Thoracic aorta (tissue), 2 donors: ENCODE results near the gene NR5A1. TPM values are rescaled to one million over a fixed set of nuclear protein-coding genes. Genes with fewer than 3 reads are reported as not detected.

ENCODE experiments used
- ATAC-seq: fragments of 150-250 bp; one replicate; pipeline ENCODE4 v1.8.0; 2017; ENCODE audit warnings: low read depth; ENCODE audit not compliant: insufficient number of reproducible peaks, low FRiP score
- DNase-seq: peaks from one replicate; pipeline ENCODE4 v3.0.0-alpha.2; 2020; ENCODE audit warnings: low spot score
- H3K27ac ChIP-seq, 2 donors: fragments of 200-600 bp; sonication (generic); 1 replicate in 1 of 2; 2 replicates in 1 of 2; pipeline ENCODE4 v1.5.1; 2016; ENCODE audit warnings: mild to moderate bottlenecking in 2 of 2, moderate library complexity in 2 of 2
- H3K27me3 ChIP-seq: fragments of 200-600 bp; sonication (generic); replicated peaks from 2 replicates; pipeline ENCODE4 v1.6.0; 2016; ENCODE audit warnings: mild to moderate bottlenecking; ENCODE audit not compliant: insufficient read depth
- H3K36me3 ChIP-seq: fragments of 200-600 bp; sonication (generic); one replicate; pipeline ENCODE4 v1.5.1; 2016
- H3K4me1 ChIP-seq, 2 donors: fragments of 200-600 bp; sonication (generic); 1 replicate in 1 of 2; 2 replicates in 1 of 2; pipeline versions ENCODE4 v1.5.1 to v1.6.0; 2016; ENCODE audit warnings: low read depth in 2 of 2, mild to moderate bottlenecking in 1 of 2; ENCODE audit not compliant: control insufficient read depth in 1 of 2
- H3K4me3 ChIP-seq: fragments of 200-600 bp; sonication (generic); 2 replicates; pipeline ENCODE4 v1.5.1; 2016; ENCODE audit warnings: mild to moderate bottlenecking
- H3K9me3 ChIP-seq: fragments of 200-600 bp; sonication (generic); 2 replicates; pipeline ENCODE4 v1.5.1; 2016
- total RNA-seq, 2 donors: library from RNA; depleted of rRNA; stranded (reverse); fragments of >200 nt; gene quantifications; one replicate each; pipeline versions ENCODE4 v1.1.0 to v1.2.3, GENCODE V29; 2016
- TF ChIP-seq, protein P1 (sequence below): fragments of 200-600 bp; sonication (generic); IDR thresholded peaks from one replicate; pipeline ENCODE4 v1.5.1; 2019; ENCODE audit warnings: antibody characterized with exemption

NR5A1 gene
- total RNA-seq, 2 donors from 2014 or later: not detected

DNA sequence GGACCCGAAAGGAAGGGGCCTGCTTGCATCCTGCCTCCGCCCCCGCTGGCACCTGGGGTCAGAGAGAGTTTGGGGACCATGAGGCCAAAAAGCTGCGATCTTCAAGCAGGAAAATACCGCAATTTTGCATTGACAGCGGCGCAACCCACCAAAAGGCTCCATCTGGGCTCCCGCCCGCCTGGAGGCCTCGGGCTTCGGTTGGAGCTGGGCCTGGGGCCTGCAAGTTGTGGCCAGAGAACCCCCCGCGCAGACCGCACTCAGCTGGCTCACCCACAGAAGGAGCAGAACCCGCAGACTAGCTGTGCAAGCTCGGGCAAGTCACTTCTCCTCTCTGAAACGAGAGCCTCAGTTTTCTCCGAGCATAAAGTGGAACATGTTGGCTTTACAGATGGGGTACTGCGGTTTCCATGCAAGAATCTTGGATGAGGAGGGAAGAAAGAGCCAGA lies 1.3 kb downstream of the NR5A1 start:
- H3K36me3 ChIP-seq: no peaks in the 10 kb centered on the region
- H3K9me3 ChIP-seq: no peaks in the 10 kb centered on the region
- TF ChIP-seq, protein P1, sequence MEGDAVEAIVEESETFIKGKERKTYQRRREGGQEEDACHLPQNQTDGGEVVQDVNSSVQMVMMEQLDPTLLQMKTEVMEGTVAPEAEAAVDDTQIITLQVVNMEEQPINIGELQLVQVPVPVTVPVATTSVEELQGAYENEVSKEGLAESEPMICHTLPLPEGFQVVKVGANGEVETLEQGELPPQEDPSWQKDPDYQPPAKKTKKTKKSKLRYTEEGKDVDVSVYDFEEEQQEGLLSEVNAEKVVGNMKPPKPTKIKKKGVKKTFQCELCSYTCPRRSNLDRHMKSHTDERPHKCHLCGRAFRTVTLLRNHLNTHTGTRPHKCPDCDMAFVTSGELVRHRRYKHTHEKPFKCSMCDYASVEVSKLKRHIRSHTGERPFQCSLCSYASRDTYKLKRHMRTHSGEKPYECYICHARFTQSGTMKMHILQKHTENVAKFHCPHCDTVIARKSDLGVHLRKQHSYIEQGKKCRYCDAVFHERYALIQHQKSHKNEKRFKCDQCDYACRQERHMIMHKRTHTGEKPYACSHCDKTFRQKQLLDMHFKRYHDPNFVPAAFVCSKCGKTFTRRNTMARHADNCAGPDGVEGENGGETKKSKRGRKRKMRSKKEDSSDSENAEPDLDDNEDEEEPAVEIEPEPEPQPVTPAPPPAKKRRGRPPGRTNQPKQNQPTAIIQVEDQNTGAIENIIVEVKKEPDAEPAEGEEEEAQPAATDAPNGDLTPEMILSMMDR: no peak
- peaks cover 8 to 12% of the 10 kb centered on the region in 2 donors for H3K4me1 ChIP-seq
- H3K27ac ChIP-seq: no peak overlapping the region
- no peak overlapping the region for H3K4me3 ChIP-seq
- DNase-seq (no peak), ATAC-seq (no peak)
- peaks cover 6% of the 10 kb centered on the region for H3K27me3 ChIP-seq

DNA sequence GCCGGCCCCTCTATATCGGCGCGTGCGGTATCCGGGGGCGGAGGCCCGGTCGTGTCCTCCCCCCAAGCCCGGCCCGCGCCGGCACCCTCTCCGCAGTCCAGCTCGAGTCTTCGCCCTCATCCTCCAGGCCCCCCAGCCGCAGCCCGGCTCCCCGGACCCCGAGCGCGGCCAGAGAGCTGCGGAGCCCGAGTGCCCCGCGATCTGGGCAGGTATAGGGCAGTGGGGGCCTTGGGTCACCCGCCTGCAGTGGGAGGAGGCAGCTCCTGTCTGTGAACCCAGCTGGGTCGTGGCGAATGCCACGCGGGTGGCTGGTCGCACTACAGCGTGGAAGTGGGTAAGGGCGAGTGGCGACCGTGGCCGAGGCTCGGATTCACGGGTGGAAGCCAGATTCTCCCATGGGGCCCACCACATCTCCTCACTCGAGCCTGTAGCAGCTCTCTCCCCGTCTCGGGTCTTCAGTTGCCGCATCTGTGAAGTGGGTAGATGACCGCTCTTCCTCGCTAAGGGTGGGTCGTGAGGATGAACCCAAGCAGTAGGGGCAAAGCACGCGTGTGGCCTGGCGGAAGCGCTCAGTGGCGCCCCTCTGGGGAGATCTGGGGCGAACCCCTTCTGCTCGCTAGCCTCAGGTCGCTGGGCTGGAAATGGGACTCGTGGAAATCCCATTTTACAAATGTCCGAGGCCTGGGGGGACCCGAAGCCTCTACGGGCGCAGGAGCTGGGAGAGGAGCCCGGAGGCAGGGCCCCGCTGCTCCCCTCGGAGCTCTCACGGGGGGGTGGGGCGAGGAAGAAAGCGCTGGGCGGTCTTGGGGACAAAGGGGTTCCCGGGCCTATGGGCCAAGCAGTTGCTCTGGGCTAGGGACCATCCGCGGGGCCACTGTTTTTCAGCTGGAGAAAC lies 1.9 kb downstream of the NR5A1 start:
- no peak overlapping the region for H3K27ac ChIP-seq
- ATAC-seq (no peak), DNase-seq (no peak)
- H3K36me3 ChIP-seq: no peaks in the 10 kb centered on the region
- no peak overlapping the region for H3K4me3 ChIP-seq
- H3K4me1 ChIP-seq: peaks cover 8 to 12% of the 10 kb centered on the region in 2 donors
- no peaks in the 10 kb centered on the region for H3K9me3 ChIP-seq
- TF ChIP-seq, protein P1: no peak
- H3K27me3 ChIP-seq: peaks cover 6% of the 10 kb centered on the region

DNA sequence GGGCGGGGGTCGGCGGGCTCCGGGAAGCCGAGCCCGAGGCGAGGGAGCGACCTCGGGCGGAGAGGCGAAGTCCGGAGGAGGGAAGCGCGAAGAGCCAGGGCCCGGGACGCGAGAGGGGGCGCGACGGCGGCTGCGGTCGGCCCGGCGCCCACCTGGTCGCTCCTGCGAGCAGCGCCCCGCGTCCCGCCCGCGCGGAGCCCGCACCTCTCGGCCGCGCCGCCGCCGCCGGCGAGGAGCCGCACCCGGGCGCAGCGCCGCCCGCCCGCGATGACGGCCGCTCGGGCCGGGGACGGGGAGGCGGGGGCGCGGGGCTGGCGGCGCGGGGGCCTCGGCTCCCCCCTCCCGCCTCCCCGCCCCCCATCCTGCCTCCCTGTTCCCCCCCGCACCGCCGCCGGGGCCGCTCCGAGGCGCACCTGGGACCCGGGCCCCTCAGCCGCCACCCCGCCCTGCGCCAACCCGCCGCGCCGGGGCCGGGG lies 2.6 kb downstream of the NR5A1 start:
- H3K4me3 ChIP-seq: peak overlapping the region; percentile 52
- TF ChIP-seq, protein P1: no peak
- ATAC-seq (no peak), DNase-seq (no peak)
- H3K27ac ChIP-seq: no peak overlapping the region
- H3K36me3 ChIP-seq: no peaks in the 10 kb centered on the region
- H3K9me3 ChIP-seq: no peaks in the 10 kb centered on the region
- peaks cover 6% of the 10 kb centered on the region for H3K27me3 ChIP-seq
- peaks cover 8 to 12% of the 10 kb centered on the region in 2 donors for H3K4me1 ChIP-seq

DNA sequence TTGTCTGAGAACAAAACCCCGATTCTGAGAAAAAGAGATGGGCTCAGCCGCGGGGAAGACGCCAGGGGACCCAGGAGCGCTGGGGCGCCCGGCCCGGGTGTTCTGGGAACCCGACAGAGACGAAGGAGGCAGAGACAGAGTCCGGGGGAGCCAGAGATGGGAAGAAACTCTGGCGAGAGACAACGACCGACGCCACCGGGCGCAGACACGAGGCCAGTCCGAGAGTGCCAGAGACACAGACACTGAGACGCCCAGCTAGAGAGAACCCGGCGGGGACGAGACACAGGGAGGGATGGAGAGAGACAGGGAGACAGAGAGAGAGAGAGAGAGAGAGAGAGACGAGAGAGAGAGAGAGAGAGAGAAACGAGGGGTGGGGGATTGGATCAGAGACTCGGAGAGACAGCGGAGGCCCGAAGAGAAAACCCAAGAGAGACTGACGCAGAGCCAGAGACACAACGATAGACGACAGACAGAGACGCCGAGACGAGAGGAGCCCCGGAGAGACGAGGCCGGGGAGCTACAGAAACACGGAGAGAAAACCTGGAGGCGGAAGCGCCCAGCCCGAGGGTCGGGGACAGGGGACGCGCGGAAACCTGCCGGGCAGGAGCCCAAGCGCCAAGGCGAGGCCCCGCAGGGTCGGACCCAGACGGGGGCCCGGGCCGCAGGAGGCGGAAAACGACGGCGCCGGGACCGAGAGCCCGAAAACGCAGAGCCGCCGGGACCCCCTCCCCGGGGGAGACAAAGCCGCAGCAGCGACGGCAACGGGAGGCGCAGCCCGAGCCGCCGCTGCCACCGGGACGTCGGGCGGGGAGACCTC lies 3.3 kb downstream of the NR5A1 start:
- DNase-seq (no peak), ATAC-seq (no peak)
- H3K36me3 ChIP-seq: no peaks in the 10 kb centered on the region
- TF ChIP-seq, protein P1: no peak
- H3K9me3 ChIP-seq: no peaks in the 10 kb centered on the region
- peaks cover 8 to 12% of the 10 kb centered on the region in 2 donors for H3K4me1 ChIP-seq
- H3K4me3 ChIP-seq: peak overlapping the region; percentile 52
- H3K27ac ChIP-seq: peak overlapping the region in 1 of 2 donors; percentile 2
- peaks cover 6% of the 10 kb centered on the region for H3K27me3 ChIP-seq
